SW480 (cell line): ENCODE measurements around the gene MTIF2.
"Not testable (repeated sequence)": the region's sequence is repeated elsewhere in the genome, so short reads cannot be mapped to it uniquely, and the experiment has no call there.

Experiments
- DNase-seq: peaks from one replicate; pipeline ENCODE4 v3.0.0-alpha.2; 2016; ENCODE audit warnings: low spot score

MTIF2 gene

GRCh38 chr2:55242617-55243016 lies 26.4 kb downstream of the MTIF2 start:
- no peak for DNase-seq

DNA sequence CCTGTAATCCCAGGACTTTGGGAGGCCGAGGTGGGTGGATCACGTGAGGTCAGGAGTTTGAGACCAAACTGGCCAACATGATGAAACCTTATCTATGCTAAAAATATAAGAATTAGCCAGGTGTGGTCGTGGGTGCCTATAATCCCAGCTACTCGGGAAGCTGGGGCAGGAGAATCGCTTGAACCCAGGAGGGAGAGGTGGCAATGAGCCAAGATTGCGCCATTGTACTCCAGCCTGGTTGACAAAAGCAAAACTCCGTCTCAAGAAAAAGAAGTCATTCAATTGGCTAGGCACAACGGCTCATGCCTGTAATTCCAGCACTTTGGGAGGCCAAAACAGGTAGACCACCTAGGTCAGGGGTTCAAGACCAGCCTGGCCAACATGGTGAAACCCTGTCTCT lies 27.4 kb downstream of the MTIF2 start:
- DNase-seq: not testable (repeated sequence)

- no peak for DNase-seq
These were observed 29.3 kb downstream of the MTIF2 start for GRCh38 chr2:55239656-55240222.

DNA sequence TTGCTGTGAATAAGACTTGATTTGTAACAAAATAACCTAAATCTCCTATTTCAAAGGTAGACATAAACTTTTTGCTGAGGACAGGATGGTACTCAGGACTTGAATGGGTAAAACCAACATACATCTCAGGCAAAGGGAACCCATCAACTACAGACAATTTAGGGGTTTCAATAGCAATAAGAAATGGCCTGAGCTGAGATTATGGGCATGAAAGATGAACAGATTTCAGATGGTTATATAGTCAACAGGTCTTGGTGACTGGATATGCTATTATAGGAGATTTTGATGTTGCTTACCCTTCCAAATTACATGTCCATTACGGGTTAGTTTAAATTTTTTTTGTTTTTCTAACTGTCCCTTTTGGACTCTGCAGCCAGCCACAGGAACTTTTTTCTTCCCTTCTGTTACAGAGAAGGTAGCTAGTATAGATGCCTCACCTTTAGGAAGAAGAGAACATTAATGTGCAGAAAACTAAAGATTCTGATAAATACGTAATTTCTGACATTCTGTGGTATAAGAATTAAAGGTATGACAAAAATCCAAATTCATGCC lies 32.0 kb downstream of the MTIF2 start:
- peak; percentile 16 for DNase-seq

DNA sequence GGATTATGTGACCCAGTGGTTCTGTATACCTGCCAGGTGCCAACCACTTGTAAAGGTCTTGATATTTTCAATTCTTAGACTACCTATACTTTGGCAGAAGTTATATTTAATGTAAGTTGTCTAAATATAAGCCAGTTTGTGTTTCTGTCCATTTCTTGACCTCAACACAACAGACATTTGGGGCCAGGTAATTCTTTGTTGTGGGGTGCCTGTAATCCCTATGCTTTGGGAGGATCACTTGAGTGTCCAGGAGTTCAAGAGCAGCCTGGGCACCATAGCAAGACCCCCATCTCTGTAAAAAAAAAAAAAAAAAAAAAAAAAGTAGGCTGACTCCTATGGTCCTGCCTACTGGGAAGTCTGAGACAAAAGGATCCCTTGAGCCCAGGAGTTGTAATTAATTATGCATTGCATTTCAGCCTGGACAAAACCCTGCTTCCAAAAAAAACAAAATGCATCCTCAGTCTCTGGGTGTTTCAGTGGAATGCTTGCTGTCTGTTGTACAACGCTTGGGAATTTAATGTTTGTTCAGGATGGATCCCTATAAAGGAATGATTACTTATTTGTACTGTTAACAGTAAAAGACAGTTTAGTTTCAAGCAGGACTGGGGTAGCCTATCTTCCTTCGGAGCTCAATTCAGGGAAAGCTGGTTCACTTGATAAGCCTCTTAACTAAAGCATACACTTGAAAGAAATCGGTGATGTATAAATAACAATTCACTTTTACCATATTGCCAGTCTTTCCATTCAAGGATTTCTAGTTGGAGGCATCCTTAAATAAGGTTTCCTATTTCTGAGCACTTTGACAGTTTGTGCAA lies 33.1 kb downstream of the MTIF2 start:
- no peak for DNase-seq

DNA sequence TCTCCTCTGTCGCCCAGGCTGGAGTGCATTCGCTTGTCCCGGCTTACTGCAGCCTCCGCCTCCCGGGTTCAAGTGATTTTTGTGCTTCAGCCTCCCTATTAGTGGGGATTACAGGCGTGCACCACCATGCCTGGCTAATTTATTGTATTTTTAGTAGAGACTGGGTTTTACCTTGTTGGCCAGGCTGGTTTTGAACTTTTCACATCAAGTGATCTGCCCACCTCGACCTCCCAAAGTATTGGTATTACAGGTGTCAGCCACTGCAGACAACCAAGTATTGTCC lies 35.4 kb downstream of the MTIF2 start:
- DNase-seq: no peak

DNA sequence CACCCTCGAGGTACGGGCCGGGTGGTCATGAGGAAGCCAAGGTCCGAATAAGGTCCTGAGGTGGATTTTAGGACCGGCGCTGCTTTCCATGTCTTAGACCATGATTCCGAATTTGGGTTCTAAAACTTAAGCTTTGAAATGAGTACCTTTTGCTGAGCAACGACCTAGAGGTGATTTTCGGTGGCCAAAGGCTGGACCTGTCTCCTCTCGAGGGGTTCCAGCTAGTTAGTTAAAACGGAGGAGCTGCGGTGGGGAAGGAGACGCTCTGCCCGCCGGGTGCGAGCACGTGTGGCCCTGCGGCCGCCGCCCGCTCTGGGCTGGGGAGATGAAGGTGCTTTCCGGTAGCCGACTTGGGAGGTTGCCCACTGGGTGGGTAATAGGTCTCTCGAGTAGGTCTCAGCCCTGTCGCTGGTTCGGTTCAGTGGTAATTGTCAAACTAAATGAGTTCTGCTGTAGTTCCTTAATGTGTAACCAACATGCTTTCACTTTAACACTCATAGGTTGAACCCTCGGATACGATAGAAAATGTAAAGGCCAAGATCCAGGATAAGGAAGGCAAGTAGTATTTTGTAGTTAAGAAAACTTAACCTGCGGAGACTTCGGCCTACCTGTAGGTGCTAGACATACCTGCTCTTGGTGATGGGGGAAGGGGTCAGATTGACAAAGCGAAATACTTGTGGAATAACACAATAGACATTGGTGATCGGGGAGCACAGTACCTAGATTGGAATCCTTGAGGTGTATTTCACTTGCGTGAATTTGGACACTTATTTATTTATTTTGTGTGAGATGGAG lies 36.0 kb downstream of the MTIF2 start:
- peak; percentile 22 for DNase-seq

DNA sequence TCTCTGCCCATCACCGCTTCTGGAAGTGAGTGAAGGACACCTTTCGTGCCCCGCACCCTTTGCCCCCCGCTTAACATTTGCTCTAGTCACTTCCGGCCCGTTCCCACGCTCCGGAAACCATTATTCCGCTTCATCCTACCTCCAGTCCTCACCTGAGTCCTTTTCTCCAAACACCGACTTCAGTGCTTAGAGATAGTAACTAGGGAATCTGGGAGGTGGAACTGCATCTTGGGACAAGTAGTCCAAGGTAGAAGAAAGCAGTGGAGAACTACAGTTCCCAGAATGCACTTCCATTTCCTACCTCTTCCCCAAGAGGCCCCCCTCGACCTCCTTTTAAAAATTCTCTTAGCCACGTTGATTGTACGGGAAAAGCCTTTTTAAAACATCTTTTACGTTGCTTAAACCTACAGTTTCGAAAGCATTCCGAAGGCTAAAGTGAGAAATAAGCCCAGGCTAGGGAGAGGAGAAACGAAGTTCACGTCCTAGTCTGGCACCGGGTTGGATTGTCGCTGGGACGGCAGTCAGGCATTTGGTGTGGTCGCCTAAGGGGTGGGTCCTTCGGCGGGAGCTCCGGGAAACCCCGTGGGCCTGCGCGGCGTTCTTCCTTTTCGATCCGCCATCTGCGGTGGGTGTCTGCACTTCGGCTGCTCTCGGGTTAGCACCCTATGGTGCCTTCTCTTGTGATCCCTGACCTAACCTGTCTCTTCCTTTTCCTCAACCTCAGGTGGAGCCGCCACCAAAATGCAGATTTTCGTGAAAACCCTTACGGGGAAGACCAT lies 36.8 kb downstream of the MTIF2 start, which contains the start of the genes CLHC1 and RPS27A:
TSS of gene CLHC1 (minus strand) at position 210 of the 779 bp plus-strand sequence. CDS start 9,882 bp downstream, outside the sequence.
TSS of gene RPS27A (plus strand) at position 605 of the 779 bp plus-strand sequence. CDS start at position 742, 137 bp downstream.
- DNase-seq: peak; percentile 99

- no peak for DNase-seq
These were observed 37.4 kb downstream of the MTIF2 start for GRCh38 chr2:55231546-55232083.

DNA sequence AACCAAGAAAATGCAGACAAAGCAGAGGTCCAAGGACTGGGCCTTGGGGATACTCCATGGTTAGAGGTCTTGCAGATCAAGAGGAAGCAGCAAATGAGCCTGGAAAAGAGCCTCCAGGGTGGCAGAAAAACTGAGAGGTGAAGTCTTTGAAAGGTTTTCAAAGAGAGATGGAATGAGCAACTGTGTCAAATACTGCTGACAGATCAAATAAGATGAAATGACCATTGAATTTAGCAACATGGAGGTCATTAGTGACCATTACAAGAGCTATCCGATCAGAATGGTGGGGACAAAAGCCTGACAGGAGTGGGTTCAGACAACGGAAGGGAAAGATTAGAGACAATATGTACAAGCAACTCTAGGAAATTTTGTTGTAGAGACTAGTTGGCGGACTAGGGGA lies 38.5 kb downstream of the MTIF2 start:
- no peak for DNase-seq

GRCh38 chr2:55229221-55229620 lies 39.8 kb downstream of the MTIF2 start:
- no peak for DNase-seq

DNA sequence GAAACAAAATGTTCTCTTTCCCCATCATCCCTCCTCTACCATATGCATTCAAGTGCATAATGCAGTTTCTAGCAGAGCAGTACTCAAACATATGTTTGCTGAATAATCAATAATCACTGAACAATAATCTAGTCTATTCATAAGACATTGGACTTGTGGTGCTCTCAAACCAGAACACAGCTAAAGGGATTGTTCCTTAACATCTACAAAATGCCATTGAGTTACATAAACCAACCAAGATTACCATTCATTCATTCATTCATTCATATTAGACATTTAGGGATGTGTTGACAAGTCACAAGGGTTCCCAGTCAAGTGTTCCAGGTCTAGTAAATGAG lies 40.8 kb downstream of the MTIF2 start:
- no peak for DNase-seq

DNA sequence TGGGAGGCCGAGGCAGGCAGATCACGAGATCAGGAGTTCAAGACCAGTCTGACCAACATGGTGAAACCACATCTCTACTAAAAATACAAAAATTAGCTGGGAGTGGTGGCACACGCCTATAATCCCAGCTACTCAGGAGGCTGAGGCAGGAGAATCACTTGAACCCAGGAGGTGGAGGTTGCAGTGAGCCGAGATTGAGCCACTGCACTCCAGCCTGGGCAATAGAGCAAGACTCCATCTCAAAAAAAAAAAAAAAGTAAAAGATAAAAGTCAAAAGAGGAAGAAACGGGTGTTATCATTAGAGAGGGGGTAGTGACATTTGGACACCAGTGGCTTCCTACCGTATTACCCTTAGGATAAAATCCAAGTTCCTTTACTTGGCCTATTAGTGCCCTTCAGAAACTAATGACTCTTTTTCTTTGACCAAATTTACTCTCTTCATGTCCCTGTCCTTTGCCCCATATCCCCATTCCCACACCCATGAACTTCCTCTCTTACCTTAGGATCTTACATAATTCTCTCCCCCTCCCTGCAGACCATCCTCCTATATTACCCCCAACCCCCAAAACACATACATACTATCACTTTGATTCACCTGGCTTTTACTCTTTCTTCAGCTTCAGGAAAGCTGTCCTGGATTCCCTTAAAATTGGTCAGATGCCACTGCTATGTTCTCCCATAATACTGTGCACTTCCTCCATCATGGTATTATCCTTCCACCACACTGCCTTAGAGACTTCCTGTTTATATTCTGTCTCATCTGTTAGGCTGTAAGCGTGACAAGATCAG lies 41.4 kb downstream of the MTIF2 start:
- DNase-seq: not testable (repeated sequence)

DNA sequence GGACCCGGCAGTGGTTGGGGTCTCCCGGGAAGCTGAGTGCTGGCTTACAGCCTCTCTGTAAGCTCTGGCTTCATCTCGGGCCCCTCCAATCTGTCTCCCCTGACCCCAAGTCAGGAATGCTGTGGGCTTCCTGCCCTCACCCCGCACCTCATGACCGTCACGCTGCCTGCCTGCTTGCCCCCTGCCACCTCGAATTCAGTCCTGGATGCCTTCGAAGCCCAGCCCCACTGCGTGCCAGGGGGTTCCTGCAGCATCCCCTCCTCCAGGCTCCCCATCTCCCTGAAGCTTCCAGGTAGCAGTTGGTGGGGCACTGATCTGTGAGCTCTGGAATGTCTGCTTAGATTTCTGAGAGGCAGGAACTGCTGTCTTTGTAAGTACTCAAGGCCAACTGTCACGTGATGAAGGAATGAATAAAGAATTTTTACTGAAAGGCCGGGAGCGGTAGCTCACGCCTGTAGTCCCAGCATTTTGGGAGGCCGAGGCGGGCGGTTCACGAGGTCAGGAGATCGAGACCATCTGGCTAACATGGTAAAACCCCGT lies 43.5 kb downstream of the MTIF2 start:
- DNase-seq: no peak

- DNase-seq: no peak
These were observed 44.2 kb downstream of the MTIF2 start for GRCh38 chr2:55224761-55225261.

DNA sequence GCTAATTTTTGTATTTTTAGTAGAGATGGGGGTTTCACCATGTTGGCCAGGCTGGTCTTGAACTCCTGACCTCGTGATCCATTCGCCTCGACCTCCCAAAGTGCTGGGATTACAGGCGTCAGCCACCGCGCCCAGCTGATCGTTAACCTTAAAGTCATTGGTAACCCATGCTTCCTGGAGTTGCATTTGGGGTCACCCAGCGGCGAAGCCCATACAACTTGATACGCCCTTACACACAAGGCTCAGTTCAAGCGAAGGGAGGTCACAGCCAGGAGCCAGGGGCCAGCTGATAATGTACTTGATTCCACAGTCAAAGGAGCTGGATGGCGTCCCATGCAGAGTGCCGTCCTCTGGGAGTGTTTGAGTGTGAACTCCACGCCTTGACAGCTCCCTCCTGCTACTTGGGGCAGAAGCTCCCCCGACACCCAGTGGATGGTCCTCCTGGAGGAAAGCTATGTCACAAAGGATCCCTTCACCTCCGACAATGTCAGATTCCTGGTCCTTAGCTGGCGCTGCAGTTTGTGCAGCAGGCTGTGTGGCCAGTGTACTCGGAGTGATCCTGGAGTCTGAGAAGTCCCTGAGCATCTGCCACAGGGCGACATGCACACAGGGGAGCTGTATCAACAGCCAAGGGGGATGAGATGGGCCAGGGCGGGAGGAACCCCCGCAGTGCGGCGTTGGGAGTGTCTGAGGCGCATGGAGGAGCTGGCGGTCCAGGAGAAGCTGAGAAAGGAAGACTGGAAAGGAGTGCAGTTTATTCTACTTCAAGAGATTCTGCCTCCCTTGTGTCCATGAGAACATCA lies 44.9 kb downstream of the MTIF2 start:
- peak; percentile 10 for DNase-seq

- DNase-seq: no peak
These were observed 55.2 kb downstream of the MTIF2 start for GRCh38 chr2:55213822-55214221.

GRCh38 chr2:55204950-55205349 lies 64.1 kb downstream of the MTIF2 start:
- DNase-seq: no peak

- DNase-seq: no peak
These were observed 64.5 kb downstream of the MTIF2 start for GRCh38 chr2:55204536-55204935.

DNA sequence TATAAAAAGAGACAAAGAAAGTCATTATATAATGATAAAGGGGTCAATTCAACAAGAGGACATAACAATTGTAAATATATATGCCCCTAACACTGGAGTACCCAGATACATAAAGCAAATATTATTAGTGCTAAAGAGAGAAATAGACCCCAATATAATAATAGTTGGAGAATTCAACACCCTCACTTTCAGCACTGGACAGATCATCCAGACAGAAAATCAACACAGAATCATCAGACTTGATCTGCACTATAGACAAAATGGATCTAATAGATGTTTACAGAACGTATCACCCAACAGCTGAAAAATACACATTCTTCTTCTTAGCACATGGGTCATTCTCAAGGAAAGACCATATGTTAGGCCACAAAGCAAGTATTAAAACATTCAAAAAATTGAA lies 68.6 kb downstream of the MTIF2 start:
- DNase-seq: no peak
